Retina (tissue), 1 donor: ENCODE measurements around the gene KIF20A.
"Not testable (repeated sequence)": the region's sequence is repeated elsewhere in the genome, so short reads cannot be mapped to it uniquely, and the experiment has no call there.

Experiments used
- DNase-seq: peaks from one replicate; pipeline ENCODE4 v3.0.0-alpha.2; 2016

The KIF20A gene

DNA sequence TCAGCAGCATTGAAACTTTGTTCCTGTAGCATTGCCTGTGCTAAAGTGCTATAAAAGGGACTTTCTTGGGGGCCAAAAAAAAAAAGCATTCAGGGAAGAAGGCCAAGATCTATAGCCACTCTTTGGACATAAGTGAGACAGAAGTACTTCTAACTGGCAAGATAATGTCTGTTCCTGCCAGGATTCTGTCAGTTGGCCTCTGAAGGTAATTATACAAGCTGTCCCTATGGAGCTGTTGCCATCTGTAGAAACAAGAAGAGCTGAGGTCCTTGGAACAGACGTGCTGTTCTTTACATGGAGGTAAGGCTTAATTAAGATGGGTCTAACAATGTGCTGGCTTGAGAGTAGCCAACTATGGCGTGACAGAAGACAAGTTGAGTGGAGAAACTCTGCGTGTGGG lies 9.7 kb downstream of the KIF20A start:
- DNase-seq = no peak

DNA sequence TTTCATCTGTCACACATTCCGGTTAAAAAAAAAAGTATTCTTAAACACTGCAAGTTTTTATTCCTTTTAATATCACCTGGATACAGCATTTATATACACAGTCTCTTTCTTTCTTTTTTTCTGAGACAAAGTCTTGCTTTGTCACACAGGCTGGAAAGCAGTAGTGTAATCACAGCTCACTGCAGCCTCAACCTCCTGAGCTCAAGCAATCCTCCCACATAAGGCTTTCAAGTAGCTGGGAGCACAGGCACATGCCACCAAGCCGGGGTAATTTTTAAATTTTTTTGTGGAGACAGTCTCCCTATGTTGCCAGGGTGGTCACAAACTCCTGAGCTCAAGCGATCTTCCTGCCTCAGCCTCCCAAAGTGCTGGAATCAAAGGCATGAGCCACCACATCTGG lies 13.9 kb downstream of the KIF20A start:
- DNase-seq = no peak

- DNase-seq = not testable (repeated sequence)
Observed at GRCh38 chr5:138193859-138194258, 14.9 kb downstream of the KIF20A start.

- no peak for DNase-seq
Observed at GRCh38 chr5:138210985-138211384, 32.1 kb downstream of the KIF20A start.

DNA sequence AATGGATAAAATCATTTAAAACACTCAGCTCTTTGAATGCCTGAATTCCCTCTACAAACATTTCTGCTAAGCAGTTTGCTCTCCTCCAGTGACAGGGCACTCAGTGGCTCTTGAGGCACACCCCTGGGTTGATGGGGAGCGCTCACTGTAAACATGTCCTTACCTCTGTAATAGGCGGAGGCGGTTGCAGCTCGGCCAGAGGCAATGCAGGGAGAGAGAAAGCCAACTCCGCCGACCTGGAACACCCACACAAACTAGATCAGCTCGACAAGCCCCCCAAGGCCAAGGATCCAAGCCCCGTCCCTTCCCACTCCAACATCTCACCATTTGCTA lies 33.9 kb downstream of the KIF20A start:
- no peak for DNase-seq

GRCh38 chr5:138213161-138214029 lies 34.5 kb downstream of the KIF20A start, which contains the start of gene CDC23:
Gene CDC23 (minus strand): TSS chr5:138213323. CDS start chr5:138213312, 11 bp downstream.
- DNase-seq = peak; percentile 97

- DNase-seq = no peak
Observed at GRCh38 chr5:138216799-138217198, 37.9 kb downstream of the KIF20A start.

DNA sequence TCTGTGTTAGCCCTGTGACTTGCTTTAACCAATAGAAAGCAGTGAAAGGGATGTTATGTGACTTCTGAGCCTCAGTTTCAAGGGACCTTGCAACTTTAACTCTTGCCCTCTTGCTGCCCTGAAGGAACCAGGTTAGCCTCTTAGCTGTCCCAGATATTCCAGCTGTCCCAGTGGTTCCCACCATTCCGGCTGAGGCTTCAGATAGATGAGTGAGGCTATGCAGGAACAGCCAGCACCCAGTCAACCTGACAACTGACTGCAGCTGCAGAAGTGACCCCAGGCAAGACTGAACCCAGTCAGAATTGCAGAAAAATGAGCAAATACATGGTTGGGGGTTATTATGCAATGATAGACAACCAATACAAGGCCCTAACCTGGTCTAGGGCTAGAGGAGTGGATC lies 44.6 kb downstream of the KIF20A start:
- DNase-seq = no peak

DNA sequence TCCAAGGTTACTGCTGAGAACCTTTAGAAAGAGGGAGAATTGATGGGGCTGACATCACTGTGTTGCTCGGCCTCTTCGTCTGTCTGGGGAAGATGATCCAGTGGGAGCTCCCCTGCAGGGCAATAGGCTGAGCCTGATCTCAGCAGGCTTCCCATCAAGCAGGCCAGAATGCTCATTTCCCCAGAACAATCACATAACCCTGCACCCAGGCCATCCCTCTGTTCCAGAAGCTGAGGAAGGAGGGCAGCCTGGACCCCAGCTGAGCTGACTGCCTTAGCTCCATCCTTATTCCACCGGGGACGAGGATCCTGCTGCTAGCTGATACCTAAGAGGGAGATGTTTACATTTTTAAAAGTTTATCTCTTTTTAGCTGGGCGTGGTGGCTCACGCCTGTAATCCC lies 45.8 kb downstream of the KIF20A start:
- DNase-seq = no peak

GRCh38 chr5:138226910-138227309 lies 48.0 kb downstream of the KIF20A start:
- DNase-seq = no peak

GRCh38 chr5:138229387-138229786 lies 50.5 kb downstream of the KIF20A start:
- DNase-seq = no peak

DNA sequence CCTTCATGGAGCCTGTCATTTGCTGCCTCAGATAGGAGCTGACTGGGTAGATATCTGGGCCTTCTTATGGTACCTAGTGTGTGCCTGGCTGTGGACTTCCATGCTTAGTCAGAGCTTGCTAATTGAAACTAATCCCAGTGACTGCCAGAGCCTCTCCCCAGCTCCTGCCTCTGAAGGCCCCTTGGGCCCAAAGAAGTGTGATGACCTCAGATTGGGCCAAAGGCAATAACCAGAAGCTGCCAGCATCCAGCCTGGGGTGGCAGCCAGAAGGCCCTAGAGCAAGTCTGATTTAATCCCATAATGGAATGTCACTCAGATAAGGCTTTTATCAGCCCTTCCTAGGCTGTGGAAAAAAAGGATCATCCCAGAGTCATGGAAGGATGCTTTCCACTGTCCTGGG lies 51.3 kb downstream of the KIF20A start:
- DNase-seq = peak; percentile 24

GRCh38 chr5:138230981-138231589 lies 52.2 kb downstream of the KIF20A start:
- no peak for DNase-seq

GRCh38 chr5:138233280-138233679 lies 54.4 kb downstream of the KIF20A start:
- DNase-seq = no peak

DNA sequence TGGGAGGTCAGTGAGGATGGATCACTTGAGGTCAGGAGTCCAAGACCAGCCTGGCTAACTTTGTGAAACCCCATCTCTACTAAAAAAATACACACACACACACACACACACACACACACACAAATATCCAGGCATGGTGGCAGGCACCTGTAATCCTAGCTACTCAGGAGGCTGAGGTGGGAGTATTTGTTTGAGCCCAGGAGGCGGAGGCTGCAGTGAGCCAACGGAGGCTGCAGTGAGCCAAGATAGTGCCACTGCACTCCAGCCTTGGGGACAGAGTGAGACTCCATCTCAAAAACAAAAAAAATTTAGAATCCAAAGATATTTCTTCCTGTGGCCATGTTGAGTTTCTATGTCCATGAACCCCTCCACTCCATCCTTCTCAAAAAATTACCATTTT lies 55.7 kb downstream of the KIF20A start:
- no peak for DNase-seq
